GM23338 (cell line): ENCODE results near the gene NHERF1. TPM values are rescaled to one million over a fixed set of nuclear protein-coding genes. Genes with fewer than 3 reads are reported as not detected.

Experiments used
- ATAC-seq: fragments of 200-7000 bp; cut with Tn5 transposase; 3 replicates; pipeline ENCODE4 v1.9.1; 2020
- DNase-seq: peaks from one replicate; pipeline ENCODE4 v3.0.0-alpha.2; 2015; ENCODE audit warnings: low spot score
- H2AFZ ChIP-seq: fragments of 200-600 bp; sonication (generic); 2 replicates; pipeline ENCODE4 v1.8.0; 2016; ENCODE audit warnings: antibody characterized with exemption, mild to moderate bottlenecking, moderate library complexity
- H3F3A ChIP-seq: fragments of 200-600 bp; sonication (generic); replicated peaks from 2 replicates; pipeline ENCODE4 v1.8.0; 2017; ENCODE audit warnings: antibody characterized with exemption, mixed run types, low read depth
- H3K27ac ChIP-seq: fragments of 200-600 bp; sonication (generic); 2 replicates; pipeline ENCODE4 v1.6.1; 2016; ENCODE audit warnings: low read depth
- H3K27me3 ChIP-seq: fragments of 200-600 bp; sonication (generic); 2 replicates; pipeline ENCODE4 v1.8.0; 2016; ENCODE audit warnings: mild to moderate bottlenecking, mixed run types, moderate library complexity; ENCODE audit not compliant: insufficient read depth
- H3K36me3 ChIP-seq: fragments of 200-600 bp; sonication (generic); 2 replicates; pipeline ENCODE4 v1.8.0; 2016; ENCODE audit warnings: mild to moderate bottlenecking; ENCODE audit not compliant: insufficient read depth
- H3K4me1 ChIP-seq: fragments of 200-600 bp; sonication (generic); 2 replicates; pipeline ENCODE4 v1.8.0; 2016; ENCODE audit warnings: mild to moderate bottlenecking, moderate library complexity; ENCODE audit not compliant: insufficient read depth
- H3K4me2 ChIP-seq: fragments of 200-600 bp; sonication (generic); 2 replicates; pipeline ENCODE4 v1.7.1; 2017; ENCODE audit warnings: mixed run types
- H3K4me3 ChIP-seq: fragments of 200-600 bp; sonication (generic); 2 replicates; pipeline ENCODE4 v1.6.1; 2016; ENCODE audit warnings: mixed run types
- H3K79me2 ChIP-seq: fragments of 200-600 bp; sonication (generic); replicated peaks from 2 replicates; pipeline ENCODE4 v1.8.0; 2017; ENCODE audit warnings: mild to moderate bottlenecking; ENCODE audit not compliant: insufficient read depth
- H3K9me2 ChIP-seq: fragments of 200-600 bp; sonication (generic); 2 replicates; pipeline ENCODE4 v1.8.0; 2017; ENCODE audit not compliant: insufficient read depth
- H4K20me1 ChIP-seq: fragments of 200-600 bp; sonication (generic); replicated peaks from 2 replicates; pipeline ENCODE4 v1.8.0; 2017; ENCODE audit warnings: mild to moderate bottlenecking; ENCODE audit not compliant: insufficient read depth
- H3K27ac Mint-ChIP-seq: 2 replicates; pipeline ENCODE4 v1.8.0; 2020; ENCODE audit warnings: inconsistent platforms, mild to moderate bottlenecking, moderate library complexity, mixed read lengths
- H3K27me3 Mint-ChIP-seq: 3 replicates; pipeline ENCODE4 v1.8.0; 2022; ENCODE audit warnings: low read depth, mild to moderate bottlenecking, moderate library complexity, mixed read lengths, inconsistent platforms; ENCODE audit not compliant: insufficient read depth, poor library complexity
- H3K36me3 Mint-ChIP-seq: 3 replicates; pipeline ENCODE4 v1.8.0; 2021; ENCODE audit warnings: low read depth, mild to moderate bottlenecking, inconsistent platforms, moderate library complexity, mixed read lengths
- H3K4me1 Mint-ChIP-seq: 3 replicates; pipeline ENCODE4 v1.8.0; 2020; ENCODE audit warnings: mild to moderate bottlenecking, inconsistent platforms, mixed read lengths
- H3K4me3 Mint-ChIP-seq: 3 replicates; pipeline ENCODE4 v1.8.0; 2021; ENCODE audit warnings: moderate library complexity, mild to moderate bottlenecking, inconsistent platforms, mixed read lengths
- H3K9me3 Mint-ChIP-seq: 3 replicates; pipeline ENCODE4 v1.8.0; 2020; ENCODE audit warnings: moderate library complexity, mild to moderate bottlenecking, inconsistent platforms, mixed read lengths
- CREB1 ChIP-seq: fragments of 250-450 bp; sonication (Bioruptor Pico); IDR thresholded peaks from 2 replicates; pipeline ENCODE4 v1.5.0; 2020; ENCODE audit warnings: low read depth, mild to moderate bottlenecking, moderate library complexity
- CTCF ChIP-seq, 2 experiments: fragments of 200-600 bp in 1 of 2; sonication (generic) in 1 of 2; conservative IDR thresholded peaks; 2 replicates each; pipeline versions ENCODE4 v1.5.1 to v1.6.1; 2016 to 2017; ENCODE audit warnings: antibody characterized with exemption in 2 of 2, low read depth in 2 of 2, mild to moderate bottlenecking in 2 of 2, moderate library complexity in 1 of 2
- ETS1 ChIP-seq: IDR thresholded peaks from 2 replicates; pipeline ENCODE4 v1.6.1; 2016; ENCODE audit warnings: antibody characterized with exemption
- EZH2 ChIP-seq: fragments of 200-600 bp; sonication (generic); IDR thresholded peaks from one replicate; pipeline ENCODE4 v1.8.0; 2017; ENCODE audit warnings: antibody characterized with exemption, mild to moderate bottlenecking, low read depth; ENCODE audit not compliant: unreplicated experiment
- EZH2phosphoT487 ChIP-seq: fragments of 200-600 bp; sonication (generic); IDR thresholded peaks from one replicate; pipeline ENCODE4 v1.8.1; 2018; ENCODE audit warnings: antibody characterized with exemption; ENCODE audit not compliant: unreplicated experiment
- JUNB ChIP-seq: IDR thresholded peaks from one replicate; pipeline ENCODE4 v1.6.1; 2016; ENCODE audit warnings: antibody characterized with exemption; ENCODE audit not compliant: unreplicated experiment
- NANOG ChIP-seq: IDR thresholded peaks from 2 replicates; pipeline ENCODE4 v1.6.1; 2016; ENCODE audit warnings: antibody characterized with exemption, borderline replicate concordance
- POLR2AphosphoS5 ChIP-seq: IDR thresholded peaks from 2 replicates; pipeline ENCODE4 v1.6.1; 2016; ENCODE audit warnings: antibody characterized with exemption, low read depth
- REST ChIP-seq: IDR thresholded peaks from one replicate; pipeline ENCODE4 v1.6.1; 2018; ENCODE audit warnings: antibody characterized with exemption; ENCODE audit not compliant: unreplicated experiment
- STAT1 ChIP-seq: IDR thresholded peaks from one replicate; pipeline ENCODE4 v1.6.1; 2016; ENCODE audit warnings: antibody characterized with exemption; ENCODE audit not compliant: unreplicated experiment
- ZNF114 ChIP-seq: fragments of 250-450 bp; sonication (Bioruptor Pico); IDR thresholded peaks from 2 replicates; pipeline ENCODE4 v1.5.0; 2020; ENCODE audit warnings: mild to moderate bottlenecking, moderate library complexity
- ZNF331 ChIP-seq: fragments of 250-450 bp; sonication (Bioruptor Pico); IDR thresholded peaks from 2 replicates; pipeline ENCODE4 v1.5.0; 2020; ENCODE audit warnings: low read depth, mild to moderate bottlenecking, moderate library complexity
- ZNF462 ChIP-seq: fragments of 250-450 bp; sonication (Bioruptor Pico); IDR thresholded peaks from 2 replicates; pipeline ENCODE4 v1.5.0; 2020; ENCODE audit warnings: mild to moderate bottlenecking, moderate library complexity
- polyA plus RNA-seq: library from polyadenylated mRNA; unstranded; fragments of >200 nt; fragmentation: Nextera tagmentation; extraction: Ambion mirVana; gene quantifications from 2 replicates; pipeline ENCODE4 v1.2.1, GENCODE V29; 2016
- total RNA-seq: library from RNA; depleted of rRNA; stranded (reverse); fragments of >200 nt; shearing (Covaris generic); gene quantifications from 2 replicates; pipeline ENCODE4 v1.2.3, GENCODE V29; 2014

Gene NHERF1
- total and polyA plus RNA-seq, 2 experiments from 2014 or later, result 48.8 to 100 TPM

GRCh38 chr17:74770498-74771318 lies 22.3 kb downstream of the NHERF1 start:
- peak overlapping the region; percentile 26; the same call in 1 of the 2 replicates for H3K27ac ChIP-seq
- peaks cover 8% of the 10 kb centered on the region for H3K36me3 ChIP-seq
- no peak overlapping the region for H3K4me3 ChIP-seq
- peaks cover 5% of the 10 kb centered on the region; the same call in 1 of the 2 replicates for H3K4me1 ChIP-seq
- no peak overlapping the region for H3K27ac Mint-ChIP-seq
- H3K27me3 Mint-ChIP-seq, result peaks cover 25% of the 10 kb centered on the region
- peaks cover 15% of the 10 kb centered on the region for H3K79me2 ChIP-seq
- H3K4me3 Mint-ChIP-seq, result no peak overlapping the region
- TF ChIP-seq NANOG (no peak), ZNF331 (CRISPR knock-in tag) (no peak), EZH2 (no peak), REST (no peak), ETS1 (no peak), EZH2phosphoT487 (no peak), ZNF114 (CRISPR knock-in tag) (no peak), ZNF462 (CRISPR knock-in tag) (no peak), CREB1 (CRISPR knock-in tag) (no peak), JUNB (no peak), STAT1 (no peak), POLR2AphosphoS5 (peak; percentile 7; the same call in 1 of the 2 replicates), CTCF (conservative IDR thresholded peaks at IDR 0.05; ENCODE audit: low read depth in 2 of 2) (peak; percentile 77 to 97)
- no peaks in the 10 kb centered on the region for H3K9me3 Mint-ChIP-seq
- no peak overlapping the region for H2AFZ ChIP-seq
- peaks cover 55% of the 10 kb centered on the region for H3K36me3 Mint-ChIP-seq
- H3K4me1 Mint-ChIP-seq, result peaks cover 11% of the 10 kb centered on the region; the same call in 2 of the 3 replicates
- ATAC-seq (peak; percentile 92), DNase-seq (peak; percentile 85)
- H3K4me2 ChIP-seq, result no peak overlapping the region
- no peaks in the 10 kb centered on the region for H3K9me2 ChIP-seq
- H3F3A ChIP-seq, result peaks cover 3% of the 10 kb centered on the region; the same call in 1 of the 2 replicates
- H4K20me1 ChIP-seq, result peaks cover 13% of the 10 kb centered on the region; the same call in 1 of the 2 replicates
- no peaks in the 10 kb centered on the region for H3K27me3 ChIP-seq
